ENCODE data around the gene RFTN1. TPM values are rescaled to one million over a fixed set of nuclear protein-coding genes. Genes with fewer than 3 reads are reported as not detected.

The RFTN1 gene
- total and polyA plus RNA-seq, 8 donors, result 1.9 to 14.0 (median 2.9) TPM

GRCh38 chr3:16480861-16481545, 32.5 kb downstream of the RFTN1 start:
- ATAC-seq (peak in 2 of 4 donors; percentile 11 to 20), DNase-seq (no peak), FAIRE-seq (no peak)
- Histone ChIP-seq H3K4me3 (no peak overlapping the region), H3K4me1 (peaks cover 0 to 6% (median 0%) of the 10 kb centered on the region in 3 donors), H3K36me3 (no peaks in the 10 kb centered on the region), H3K9me3 (no peaks in the 10 kb centered on the region), H3K27ac (peak overlapping the region in 1 of 4 donors; percentile 13), H3K27me3 (no peaks in the 10 kb centered on the region)
- intact Hi-C loops (cut with DNase I), result no loop called here
- TF ChIP-seq CTCF (IDR thresholded peaks at IDR 0.05), result no peak
- WGBS, 2 donors, result 32% methylated on average over 5 of the region's 5 CpGs

DNA sequence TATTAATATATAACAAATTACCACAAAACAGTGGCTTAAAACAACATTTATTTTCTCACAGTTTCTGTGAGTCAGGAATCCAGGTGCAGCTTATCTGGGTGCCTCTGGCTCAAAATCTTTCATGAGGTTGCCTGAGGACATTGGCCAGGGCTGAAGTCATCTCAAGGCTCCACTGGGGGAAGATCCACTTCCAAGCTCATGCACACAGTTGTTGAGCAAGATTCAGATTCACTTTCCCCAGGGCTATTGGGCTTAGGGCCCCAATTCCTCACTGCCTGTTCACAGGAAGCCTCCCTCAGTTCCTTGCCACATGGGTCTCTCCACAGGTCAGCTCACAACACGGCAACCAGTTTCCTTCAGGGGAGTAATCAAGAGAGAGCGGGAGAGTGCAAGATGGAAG, 35.0 kb downstream of the RFTN1 start:
- H3K27me3 ChIP-seq, result no peaks in the 10 kb centered on the region
- TF ChIP-seq CTCF (IDR thresholded peaks at IDR 0.05), result no peak
- DNase-seq (no peak), ATAC-seq (no peak), FAIRE-seq (no peak)
- WGBS, 2 donors, result 83 to 87% methylated on average over 2 of the region's 2 CpGs
- H3K27ac ChIP-seq, result no peak overlapping the region
- H3K4me3 ChIP-seq, result no peak overlapping the region
- H3K9me3 ChIP-seq, result no peaks in the 10 kb centered on the region
- intact Hi-C loops (cut with DNase I), result no loop called here
- H3K4me1 ChIP-seq, result peaks cover 0 to 6% (median 0%) of the 10 kb centered on the region in 3 donors
- H3K36me3 ChIP-seq, result no peaks in the 10 kb centered on the region

DNA sequence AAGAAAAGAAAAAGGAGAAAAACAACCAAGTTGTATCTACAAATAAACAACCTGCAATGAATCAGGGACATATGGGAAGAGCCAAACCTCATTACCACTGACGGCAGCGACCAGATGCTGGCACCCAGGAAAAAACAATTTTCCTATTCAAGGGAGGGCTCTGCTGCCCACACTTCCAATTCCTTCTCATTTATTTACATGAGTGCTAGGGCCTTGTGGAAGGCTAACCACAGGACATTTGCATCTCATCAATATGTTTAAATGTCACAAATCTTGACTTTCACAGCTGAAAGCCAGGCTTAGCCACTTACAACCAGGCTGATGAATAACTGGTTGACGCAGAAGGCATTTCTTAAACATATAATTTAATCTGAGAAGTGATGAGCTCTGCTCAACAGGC, 36.0 kb downstream of the RFTN1 start:
- ATAC-seq (no peak), FAIRE-seq (no peak), DNase-seq (no peak)
- 90 to 99% methylated on average over 3 of the region's 3 CpGs for WGBS, 2 donors
- H3K27ac ChIP-seq, result no peak overlapping the region
- H3K4me3 ChIP-seq, result no peak overlapping the region
- H3K4me1 ChIP-seq, result peaks cover 0 to 6% (median 0%) of the 10 kb centered on the region in 3 donors
- no peaks in the 10 kb centered on the region for H3K9me3 ChIP-seq
- H3K36me3 ChIP-seq, result no peaks in the 10 kb centered on the region
- intact Hi-C loops (cut with DNase I), result no loop called here
- no peaks in the 10 kb centered on the region for H3K27me3 ChIP-seq
- TF ChIP-seq CTCF (IDR thresholded peaks at IDR 0.05), result no peak

DNA sequence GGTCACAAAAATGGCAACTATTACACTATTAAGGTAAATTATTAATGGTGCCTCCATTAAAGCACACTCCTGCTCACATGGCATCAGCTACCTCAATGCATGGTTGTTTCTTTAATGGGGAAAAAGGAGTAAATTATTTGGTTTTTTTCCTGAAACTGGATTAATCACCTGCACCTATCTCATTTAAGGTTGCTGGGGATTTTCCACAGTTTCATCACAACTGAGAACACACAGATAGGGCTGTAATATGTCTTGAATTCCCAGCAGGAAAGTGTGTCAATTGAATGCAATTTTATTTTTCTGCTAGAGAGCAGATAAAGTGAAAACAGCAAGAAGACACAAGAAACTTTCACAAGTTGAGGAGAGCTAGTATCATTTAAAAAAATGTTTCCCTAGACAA, 36.4 kb downstream of the RFTN1 start:
- H3K4me3 ChIP-seq, result no peak overlapping the region
- no peak for FAIRE-seq
- ATAC-seq, result no peak
- no peak for TF ChIP-seq CTCF (IDR thresholded peaks at IDR 0.05)
- no peak overlapping the region for H3K27ac ChIP-seq
- no peaks in the 10 kb centered on the region for H3K27me3 ChIP-seq
- H3K9me3 ChIP-seq, result no peaks in the 10 kb centered on the region
- no peak for DNase-seq
- no peaks in the 10 kb centered on the region for H3K36me3 ChIP-seq
- intact Hi-C loops (cut with DNase I), result no loop called here
- peaks cover 0 to 6% (median 0%) of the 10 kb centered on the region in 3 donors for H3K4me1 ChIP-seq

DNA sequence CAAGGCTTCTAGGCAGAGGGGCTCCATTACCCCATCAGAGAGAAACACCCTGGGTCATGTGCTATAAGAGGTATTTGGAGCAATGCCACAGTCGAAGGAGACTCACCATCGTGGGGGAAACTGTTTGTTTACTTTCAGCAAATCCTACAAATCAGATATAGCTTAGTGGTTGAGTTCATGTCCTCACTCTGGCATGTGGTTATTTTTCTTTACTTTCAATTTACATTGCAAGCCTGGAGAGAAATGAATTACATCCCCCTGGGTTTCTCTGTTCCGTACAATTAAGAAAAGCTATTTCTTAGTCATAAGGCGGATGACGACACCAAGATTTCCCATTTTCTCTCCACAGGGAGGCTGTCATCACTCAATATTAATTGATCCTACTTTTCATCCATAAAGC, 36.9 kb downstream of the RFTN1 start:
- Histone ChIP-seq H3K27me3 (no peaks in the 10 kb centered on the region), H3K27ac (no peak overlapping the region), H3K36me3 (no peaks in the 10 kb centered on the region), H3K9me3 (no peaks in the 10 kb centered on the region), H3K4me3 (no peak overlapping the region), H3K4me1 (peaks cover 0 to 2% (median 0%) of the 10 kb centered on the region in 3 donors)
- intact Hi-C loops (cut with DNase I), result no loop called here
- 41 to 48% methylated on average over 5 of the region's 5 CpGs for WGBS, 2 donors
- DNase-seq (no peak), ATAC-seq (peak in 1 of 4 donors; percentile 16), FAIRE-seq (no peak)
- TF ChIP-seq CTCF (IDR thresholded peaks at IDR 0.05), result no peak

Data from pancreas (tissue), 10 donors.